Thoracic aorta (tissue), 2 donors: ENCODE data around the gene IL21R. TPM values are rescaled to one million over a fixed set of nuclear protein-coding genes. Genes with fewer than 3 reads are reported as not detected.

Source experiments
- ATAC-seq: fragments of 150-250 bp; one replicate; pipeline ENCODE4 v1.8.0; 2017; ENCODE audit warnings: low read depth; ENCODE audit not compliant: insufficient number of reproducible peaks, low FRiP score
- DNase-seq: peaks from one replicate; pipeline ENCODE4 v3.0.0-alpha.2; 2020; ENCODE audit warnings: low spot score
- H3K27ac ChIP-seq, 2 donors: fragments of 200-600 bp; sonication (generic); 1 replicate in 1 of 2; 2 replicates in 1 of 2; pipeline ENCODE4 v1.5.1; 2016; ENCODE audit warnings: mild to moderate bottlenecking in 2 of 2, moderate library complexity in 2 of 2
- H3K27me3 ChIP-seq: fragments of 200-600 bp; sonication (generic); replicated peaks from 2 replicates; pipeline ENCODE4 v1.6.0; 2016; ENCODE audit warnings: mild to moderate bottlenecking; ENCODE audit not compliant: insufficient read depth
- H3K36me3 ChIP-seq: fragments of 200-600 bp; sonication (generic); one replicate; pipeline ENCODE4 v1.5.1; 2016
- H3K4me1 ChIP-seq, 2 donors: fragments of 200-600 bp; sonication (generic); 1 replicate in 1 of 2; 2 replicates in 1 of 2; pipeline versions ENCODE4 v1.5.1 to v1.6.0; 2016; ENCODE audit warnings: low read depth in 2 of 2, mild to moderate bottlenecking in 1 of 2; ENCODE audit not compliant: control insufficient read depth in 1 of 2
- H3K4me3 ChIP-seq: fragments of 200-600 bp; sonication (generic); 2 replicates; pipeline ENCODE4 v1.5.1; 2016; ENCODE audit warnings: mild to moderate bottlenecking
- H3K9me3 ChIP-seq: fragments of 200-600 bp; sonication (generic); 2 replicates; pipeline ENCODE4 v1.5.1; 2016
- CTCF ChIP-seq: fragments of 200-600 bp; sonication (generic); IDR thresholded peaks from one replicate; pipeline ENCODE4 v1.5.1; 2019; ENCODE audit warnings: antibody characterized with exemption
- total RNA-seq, 2 donors: library from RNA; depleted of rRNA; stranded (reverse); fragments of >200 nt; gene quantifications; one replicate each; pipeline versions ENCODE4 v1.1.0 to v1.2.3, GENCODE V29; 2016

Gene IL21R
- total RNA-seq, 2 donors from 2014 or later, result 0.14 to 1.8 TPM

GRCh38 chr16:27485126-27485525 lies 83.2 kb downstream of the IL21R start:
- ATAC-seq (no peak), DNase-seq (no peak)
- TF ChIP-seq CTCF, result no peak
- Histone ChIP-seq H3K4me3 (no peak overlapping the region), H3K9me3 (no peaks in the 10 kb centered on the region), H3K36me3 (peaks cover 89% of the 10 kb centered on the region), H3K4me1 (no peaks in the 10 kb centered on the region), H3K27me3 (no peaks in the 10 kb centered on the region), H3K27ac (no peak overlapping the region)

- Histone ChIP-seq H3K4me3 (no peak overlapping the region), H3K9me3 (no peaks in the 10 kb centered on the region), H3K4me1 (no peaks in the 10 kb centered on the region), H3K27me3 (no peaks in the 10 kb centered on the region), H3K36me3 (peaks cover 90% of the 10 kb centered on the region), H3K27ac (no peak overlapping the region)
- DNase-seq, result no peak
- no peak for ATAC-seq
- TF ChIP-seq CTCF, result no peak
Observed at GRCh38 chr16:27485811-27486210, 83.8 kb downstream of the IL21R start.

- no peaks in the 10 kb centered on the region for H3K4me1 ChIP-seq
- no peak for TF ChIP-seq CTCF
- no peak overlapping the region for H3K27ac ChIP-seq
- peaks cover 90% of the 10 kb centered on the region for H3K36me3 ChIP-seq
- H3K4me3 ChIP-seq, result no peak overlapping the region
- H3K27me3 ChIP-seq, result no peaks in the 10 kb centered on the region
- ATAC-seq, result no peak
- DNase-seq, result no peak
- no peaks in the 10 kb centered on the region for H3K9me3 ChIP-seq
Observed at GRCh38 chr16:27486344-27486743, 84.4 kb downstream of the IL21R start.

GRCh38 chr16:27486760-27487159 lies 84.8 kb downstream of the IL21R start:
- H3K27ac ChIP-seq, result no peak overlapping the region
- H3K36me3 ChIP-seq, result peaks cover 88% of the 10 kb centered on the region
- TF ChIP-seq CTCF, result no peak
- no peaks in the 10 kb centered on the region for H3K9me3 ChIP-seq
- DNase-seq (no peak), ATAC-seq (no peak)
- no peak overlapping the region for H3K4me3 ChIP-seq
- H3K4me1 ChIP-seq, result no peaks in the 10 kb centered on the region
- H3K27me3 ChIP-seq, result no peaks in the 10 kb centered on the region

GRCh38 chr16:27489421-27489820 lies 87.4 kb downstream of the IL21R start:
- no peak overlapping the region for H3K27ac ChIP-seq
- no peaks in the 10 kb centered on the region for H3K9me3 ChIP-seq
- DNase-seq, result no peak
- TF ChIP-seq CTCF, result no peak
- H3K36me3 ChIP-seq, result peaks cover 74% of the 10 kb centered on the region
- no peak overlapping the region for H3K4me3 ChIP-seq
- no peak for ATAC-seq
- H3K4me1 ChIP-seq, result no peaks in the 10 kb centered on the region
- no peaks in the 10 kb centered on the region for H3K27me3 ChIP-seq
